GM13976 (cell line): ENCODE results near the gene WIPF2.

Source experiments
- DNase-seq: peaks from one replicate; pipeline ENCODE4 v3.0.0; 2012; ENCODE audit warnings: low spot score
- in situ Hi-C: fragments of 300-500 bp; cut with MboI; formaldehyde crosslinking; loops from one replicate; pipeline ENCODE4 v1.12.0; 2022; ENCODE audit warnings: low sequenced_read_pairs, mixed read lengths, inconsistent platforms; ENCODE audit not compliant: unreplicated experiment
- TF ChIP-seq, protein P1 (sequence below): IDR thresholded peaks from 2 replicates; pipeline ENCODE4 v1.5.1; 2012; ENCODE audit warnings: borderline replicate concordance, mild to moderate bottlenecking; ENCODE audit not compliant: insufficient read depth; ENCODE audit errors: extremely low read depth, missing control alignments, control extremely low read depth

The WIPF2 gene

DNA sequence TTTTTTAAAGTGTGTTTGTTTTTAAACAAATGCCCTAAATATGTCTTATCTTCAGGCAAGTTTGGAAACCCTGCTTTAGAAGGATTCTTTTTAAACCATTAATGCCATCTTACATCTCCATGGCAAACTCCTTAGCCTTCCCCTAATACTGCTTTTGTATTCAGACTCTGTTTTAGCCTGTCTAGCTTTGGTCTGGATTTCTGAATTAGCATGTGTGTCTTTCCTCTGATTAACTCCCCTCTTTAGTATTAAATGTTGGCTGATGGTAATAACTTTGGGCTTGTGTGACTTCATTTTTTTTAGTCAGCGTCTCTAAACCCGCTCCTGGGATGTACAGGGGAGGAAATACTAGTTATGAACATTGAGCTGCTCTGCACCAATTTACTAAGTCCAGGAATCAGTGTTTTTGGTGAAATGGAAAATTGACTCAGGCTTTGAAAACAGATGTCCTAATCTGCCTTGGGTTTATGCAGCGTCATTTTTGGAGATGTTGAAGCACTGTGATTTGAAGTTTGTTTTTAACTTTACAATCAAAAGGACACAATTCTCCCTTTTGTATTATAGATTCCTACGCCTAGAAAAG, 22.2 kb downstream of the WIPF2 start:
- no peak for DNase-seq
- in situ Hi-C loops = no loop called here
- TF ChIP-seq, protein P1, sequence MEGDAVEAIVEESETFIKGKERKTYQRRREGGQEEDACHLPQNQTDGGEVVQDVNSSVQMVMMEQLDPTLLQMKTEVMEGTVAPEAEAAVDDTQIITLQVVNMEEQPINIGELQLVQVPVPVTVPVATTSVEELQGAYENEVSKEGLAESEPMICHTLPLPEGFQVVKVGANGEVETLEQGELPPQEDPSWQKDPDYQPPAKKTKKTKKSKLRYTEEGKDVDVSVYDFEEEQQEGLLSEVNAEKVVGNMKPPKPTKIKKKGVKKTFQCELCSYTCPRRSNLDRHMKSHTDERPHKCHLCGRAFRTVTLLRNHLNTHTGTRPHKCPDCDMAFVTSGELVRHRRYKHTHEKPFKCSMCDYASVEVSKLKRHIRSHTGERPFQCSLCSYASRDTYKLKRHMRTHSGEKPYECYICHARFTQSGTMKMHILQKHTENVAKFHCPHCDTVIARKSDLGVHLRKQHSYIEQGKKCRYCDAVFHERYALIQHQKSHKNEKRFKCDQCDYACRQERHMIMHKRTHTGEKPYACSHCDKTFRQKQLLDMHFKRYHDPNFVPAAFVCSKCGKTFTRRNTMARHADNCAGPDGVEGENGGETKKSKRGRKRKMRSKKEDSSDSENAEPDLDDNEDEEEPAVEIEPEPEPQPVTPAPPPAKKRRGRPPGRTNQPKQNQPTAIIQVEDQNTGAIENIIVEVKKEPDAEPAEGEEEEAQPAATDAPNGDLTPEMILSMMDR = no peak

- DNase-seq = no peak
- in situ Hi-C loops = no loop called here
- TF ChIP-seq, protein P1 = no peak
Observed at GRCh38 chr17:40242774-40243173, 23.7 kb downstream of the WIPF2 start.

DNA sequence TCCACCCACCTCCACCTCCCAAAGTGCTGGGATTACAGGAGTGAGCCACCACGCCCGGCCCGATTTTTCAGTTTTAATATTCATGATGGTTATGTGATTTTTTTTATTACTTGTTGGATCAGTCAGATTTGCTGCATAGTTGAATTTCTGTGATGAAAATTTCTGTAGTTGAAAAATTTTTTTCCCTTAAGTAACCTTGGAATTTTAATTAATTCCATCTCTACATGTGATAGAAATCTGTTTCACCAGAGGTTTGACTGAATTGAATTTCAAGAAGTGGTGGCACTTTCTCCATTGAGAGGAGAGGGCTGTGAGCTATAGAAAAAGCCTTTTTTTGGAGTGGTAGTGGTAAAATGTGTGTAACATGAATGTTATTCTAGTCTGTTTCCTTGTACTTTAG, 24.7 kb downstream of the WIPF2 start:
- no peak for DNase-seq
- TF ChIP-seq, protein P1 = no peak
- in situ Hi-C loops = no loop called here

DNA sequence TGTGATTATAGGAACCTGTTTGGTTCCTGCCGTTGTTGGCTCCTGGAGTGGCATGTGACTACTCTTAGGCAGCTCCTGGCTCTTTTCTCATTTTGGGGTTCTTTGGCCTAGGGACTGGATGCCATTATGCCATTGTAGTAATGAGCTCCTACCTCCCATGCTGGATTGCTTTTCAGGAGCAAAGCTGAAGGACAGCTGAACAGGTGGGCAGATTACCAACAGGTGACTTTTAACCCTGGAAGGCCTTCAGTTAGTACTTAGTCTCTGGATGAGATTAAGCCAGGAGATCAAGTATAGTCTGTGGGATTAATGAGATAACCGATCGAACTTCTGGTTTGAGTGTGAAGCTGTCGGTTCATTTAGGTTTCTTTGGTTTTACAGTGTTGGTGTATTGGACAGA, 25.2 kb downstream of the WIPF2 start:
- TF ChIP-seq, protein P1 = no peak
- in situ Hi-C loops = no loop called here
- no peak for DNase-seq

DNA sequence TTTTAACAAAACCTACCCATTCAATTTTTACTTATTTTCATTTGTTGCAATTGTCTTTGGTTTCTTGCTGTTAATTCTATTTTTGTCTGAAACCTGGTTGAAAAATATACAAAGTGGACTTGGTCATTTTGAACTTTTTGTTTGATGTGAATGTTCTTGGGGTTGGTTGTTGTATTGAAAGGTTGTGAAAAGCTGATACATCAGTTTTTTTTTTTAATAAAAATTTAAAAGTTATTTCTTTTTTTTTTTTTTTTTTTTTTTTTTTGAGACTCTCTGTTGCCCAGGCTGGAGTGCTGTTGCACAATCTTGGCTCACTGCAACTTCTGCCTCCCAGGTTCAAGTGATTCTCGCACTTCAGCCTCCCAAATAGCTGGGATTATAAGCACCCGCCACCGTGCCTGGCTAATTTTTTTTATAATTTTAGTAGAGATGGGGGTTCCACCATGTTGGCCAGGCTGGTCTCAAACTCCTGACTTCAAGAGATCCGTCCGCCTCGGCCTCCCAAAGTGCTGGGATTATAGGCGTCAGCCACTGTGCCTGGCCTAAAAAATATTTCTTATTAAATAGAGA, 28.9 kb downstream of the WIPF2 start:
- in situ Hi-C loops = no loop called here
- DNase-seq = no peak
- TF ChIP-seq, protein P1 = no peak

DNA sequence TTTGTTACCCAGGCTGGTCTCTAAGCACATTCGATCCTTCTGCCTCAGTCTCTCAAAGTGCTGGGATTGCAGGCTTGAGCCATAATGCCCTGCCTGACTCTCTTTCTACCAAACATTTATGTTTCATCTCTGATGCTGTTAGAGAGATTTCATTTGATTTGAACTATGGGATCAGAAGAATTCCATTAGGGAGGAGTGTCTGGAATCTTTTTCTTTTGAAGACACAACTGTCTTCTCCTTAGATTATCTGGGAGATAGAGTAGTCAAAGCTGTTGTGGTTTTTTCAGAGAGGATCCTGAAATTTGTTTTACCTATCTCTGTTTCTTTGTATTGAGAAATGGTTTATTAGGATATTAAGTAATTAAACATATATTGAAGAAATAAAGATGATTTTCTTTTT, 29.4 kb downstream of the WIPF2 start:
- in situ Hi-C loops = no loop called here
- no peak for DNase-seq
- TF ChIP-seq, protein P1 = no peak

DNA sequence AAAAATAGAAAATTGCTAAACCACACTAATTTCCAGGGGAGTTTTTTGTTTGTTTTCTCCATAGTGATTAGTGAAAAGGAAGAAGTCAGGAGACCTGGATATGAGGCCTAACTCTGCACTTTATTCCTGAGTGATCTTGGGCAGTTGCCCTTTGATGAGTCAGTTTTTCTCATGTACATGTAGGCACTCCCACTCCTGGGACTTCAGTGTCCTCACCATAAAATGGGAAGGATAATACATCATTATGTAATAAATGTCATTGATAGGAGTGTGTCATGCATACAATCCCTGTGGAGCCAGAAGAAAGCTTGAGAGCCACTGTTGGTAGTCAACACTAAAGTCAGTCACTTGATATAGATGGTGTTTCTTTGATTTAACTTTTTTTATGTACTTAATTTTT, 32.5 kb downstream of the WIPF2 start:
- no peak for DNase-seq
- in situ Hi-C loops = no loop called here
- TF ChIP-seq, protein P1 = no peak
